Psoas muscle (tissue), 8 donors: ENCODE measurements around the gene SIGLEC7. TPM values are rescaled to one million over a fixed set of nuclear protein-coding genes. Genes with fewer than 3 reads are reported as not detected.

Experiments used
- ATAC-seq, 4 donors: fragments of 200-7000 bp; cut with Tn5 transposase; one replicate each; pipeline ENCODE4 v1.9.1; 2020; ENCODE audit warnings: moderate library complexity in 3 of 4, mild to moderate bottlenecking in 2 of 4
- DNase-seq, 2 donors: peaks; one replicate each; pipeline ENCODE4 v3.0.0-alpha.2; 2020
- H3K27ac ChIP-seq: fragments of 200-600 bp; one replicate; pipeline ENCODE4 v1.8.0; 2022
- H3K27me3 ChIP-seq, 3 donors: fragments of 200-600 bp in 1 of 3; one replicate each; pipeline versions ENCODE4 v1.6.1 to v1.8.0; 2013 to 2022; ENCODE audit warnings: low read length in 2 of 3, mild to moderate bottlenecking in 2 of 3, moderate library complexity in 1 of 3; ENCODE audit not compliant: insufficient read depth in 3 of 3
- H3K36me3 ChIP-seq, 2 donors: fragments of 200-600 bp in 1 of 2; one replicate each; pipeline versions ENCODE4 v1.6.1 to v1.8.0; 2013 to 2022; ENCODE audit warnings: low read depth in 1 of 2, mild to moderate bottlenecking in 1 of 2, moderate library complexity in 1 of 2; ENCODE audit not compliant: insufficient read depth in 1 of 2
- H3K4me1 ChIP-seq: fragments of 200-600 bp; one replicate; pipeline ENCODE4 v1.8.0; 2022
- H3K4me3 ChIP-seq: fragments of 200-600 bp; one replicate; pipeline ENCODE4 v1.8.0; 2022; ENCODE audit warnings: mild to moderate bottlenecking
- H3K9me3 ChIP-seq: fragments of 200-600 bp; one replicate; pipeline ENCODE4 v1.8.0; 2022
- WGBS, 3 donors: extraction: QIAGEN DNeasy Blood & Tissue Kit; methylation state at CpG; one replicate each; pipeline versions ENCODE4 v1.1.6 to v1.1.7; 2013; 5-methylcytosine and 5-hydroxymethylcytosine counted together
- intact Hi-C, 2 donors: fragments of 100-400 bp; cut with DNase I; formaldehyde crosslinking; loops; one replicate each; pipeline versions ENCODE4 v1.11.0 to v1.14.2; 2022
- polyA plus RNA-seq, 3 donors: library from polyadenylated mRNA; stranded (reverse); fragments of 200-250 nt; gene quantifications; one replicate each; pipeline ENCODE4 v1.2.3, GENCODE V29; 2013
- total RNA-seq, 4 donors: library from RNA; stranded (reverse); fragmentation: NEBNext Ultra II Directional in 2 of 4; extraction: Animal tissue kit (Norgen Biotek cat#: 25700) in 2 of 4; gene quantifications; one replicate each; pipeline versions ENCODE4 v1.2.1 to v1.2.4, GENCODE V29; 2021 to 2023
- TF ChIP-seq, protein P1 (sequence below): fragments of 200-600 bp; IDR thresholded peaks from one replicate; pipeline ENCODE4 v1.8.0; 2022; ENCODE audit warnings: antibody characterized with exemption
- donor health status: healthy with polysubstance abuse.
- donor health status: DM: no; HTN: no; CAD: no; lungs with moderate emphysema.
- donor health status: Bipolar disorder and iron deficiency.
- donor health status: healthy.
- donor health status: DM: yes; HTN: yes; CAD: no.
- donor health status: DM: no; HTN: no; CAD: no.
- donor health status: DM: no; HTN: no; CAD: no.
- donor health status: DM: yes; HTN: yes; CAD: no.

The SIGLEC7 gene
- total and polyA plus RNA-seq, 7 donors: 0.08 to 0.82 (median 0.50) TPM; not detected in 1

DNA sequence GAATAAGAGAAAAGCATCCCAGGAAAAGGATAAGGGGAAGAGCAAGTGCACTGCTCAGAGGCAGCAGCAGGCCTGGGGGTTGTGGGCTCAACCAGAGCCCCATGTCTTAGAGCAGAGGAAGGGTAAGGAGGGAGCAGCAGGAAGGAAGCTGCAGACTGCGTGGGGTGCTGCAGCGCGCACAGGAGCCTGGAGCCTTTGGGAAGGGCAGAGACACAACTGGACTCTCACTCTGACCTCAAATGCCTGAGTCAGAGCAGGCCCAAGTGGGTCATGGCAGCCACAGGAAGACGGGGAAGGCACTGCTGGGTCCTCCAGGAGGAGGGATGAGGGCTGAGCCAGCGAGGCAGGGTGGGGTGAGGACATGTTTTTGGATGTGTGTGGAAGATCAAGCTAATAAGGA, 31.6 kb downstream of the SIGLEC7 start:
- intact Hi-C loops: no loop called here
- no peak overlapping the region for H3K27ac ChIP-seq
- no peak overlapping the region for H3K4me3 ChIP-seq
- TF ChIP-seq, protein P1, sequence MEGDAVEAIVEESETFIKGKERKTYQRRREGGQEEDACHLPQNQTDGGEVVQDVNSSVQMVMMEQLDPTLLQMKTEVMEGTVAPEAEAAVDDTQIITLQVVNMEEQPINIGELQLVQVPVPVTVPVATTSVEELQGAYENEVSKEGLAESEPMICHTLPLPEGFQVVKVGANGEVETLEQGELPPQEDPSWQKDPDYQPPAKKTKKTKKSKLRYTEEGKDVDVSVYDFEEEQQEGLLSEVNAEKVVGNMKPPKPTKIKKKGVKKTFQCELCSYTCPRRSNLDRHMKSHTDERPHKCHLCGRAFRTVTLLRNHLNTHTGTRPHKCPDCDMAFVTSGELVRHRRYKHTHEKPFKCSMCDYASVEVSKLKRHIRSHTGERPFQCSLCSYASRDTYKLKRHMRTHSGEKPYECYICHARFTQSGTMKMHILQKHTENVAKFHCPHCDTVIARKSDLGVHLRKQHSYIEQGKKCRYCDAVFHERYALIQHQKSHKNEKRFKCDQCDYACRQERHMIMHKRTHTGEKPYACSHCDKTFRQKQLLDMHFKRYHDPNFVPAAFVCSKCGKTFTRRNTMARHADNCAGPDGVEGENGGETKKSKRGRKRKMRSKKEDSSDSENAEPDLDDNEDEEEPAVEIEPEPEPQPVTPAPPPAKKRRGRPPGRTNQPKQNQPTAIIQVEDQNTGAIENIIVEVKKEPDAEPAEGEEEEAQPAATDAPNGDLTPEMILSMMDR: no peak
- DNase-seq (no peak), ATAC-seq (no peak)
- H3K4me1 ChIP-seq: no peaks in the 10 kb centered on the region
- no peaks in the 10 kb centered on the region for H3K36me3 ChIP-seq
- peaks cover 2 to 3% (median 3%) of the 10 kb centered on the region in 3 donors for H3K27me3 ChIP-seq
- 49 to 64% (median 63%) methylated on average over 5 of the region's 5 CpGs for WGBS, 3 donors
- H3K9me3 ChIP-seq: no peaks in the 10 kb centered on the region

- Histone ChIP-seq H3K4me3 (no peak overlapping the region), H3K36me3 (no peaks in the 10 kb centered on the region), H3K27me3 (peaks cover 0 to 3% (median under 1%) of the 10 kb centered on the region in 3 donors), H3K27ac (no peak overlapping the region), H3K4me1 (no peaks in the 10 kb centered on the region), H3K9me3 (no peaks in the 10 kb centered on the region)
- WGBS, 3 donors: 4 to 17% (median 6%) methylated on average over 1 of the region's 1 CpG
- ATAC-seq (no peak), DNase-seq (no peak)
- intact Hi-C loops: no loop called here
- TF ChIP-seq, protein P1: no peak
Observed at GRCh38 chr19:51179256-51179655, 37.2 kb downstream of the SIGLEC7 start.

- Histone ChIP-seq H3K4me1 (no peaks in the 10 kb centered on the region), H3K27ac (no peak overlapping the region), H3K9me3 (no peaks in the 10 kb centered on the region), H3K4me3 (no peak overlapping the region), H3K27me3 (peaks cover 0 to 3% (median 2%) of the 10 kb centered on the region in 3 donors), H3K36me3 (no peaks in the 10 kb centered on the region)
- DNase-seq: no peak
- TF ChIP-seq, protein P1: no peak
- no peak for ATAC-seq
- intact Hi-C loops: no loop called here
- 90 to 92% (median 92%) methylated on average over 36 to 39 of the region's 39 CpGs for WGBS, 3 donors
Observed at GRCh38 chr19:51181377-51181912, 39.3 kb downstream of the SIGLEC7 start.

- 60 to 71% (median 63%) methylated on average over 31 of the region's 31 CpGs for WGBS, 3 donors
- H3K4me1 ChIP-seq: no peaks in the 10 kb centered on the region
- peaks cover 0 to 3% (median 2%) of the 10 kb centered on the region in 3 donors for H3K27me3 ChIP-seq
- TF ChIP-seq, protein P1: no peak
- no peak for DNase-seq
- no peaks in the 10 kb centered on the region for H3K9me3 ChIP-seq
- no peak for ATAC-seq
- H3K4me3 ChIP-seq: no peak overlapping the region
- no peaks in the 10 kb centered on the region for H3K36me3 ChIP-seq
- no peak overlapping the region for H3K27ac ChIP-seq
- intact Hi-C loops: no loop called here
Observed at GRCh38 chr19:51181913-51182419, 39.9 kb downstream of the SIGLEC7 start.

- ATAC-seq (no peak), DNase-seq (no peak)
- no peaks in the 10 kb centered on the region for H3K36me3 ChIP-seq
- intact Hi-C loops: no loop called here
- peaks cover 0 to 3% (median 2%) of the 10 kb centered on the region in 3 donors for H3K27me3 ChIP-seq
- no peaks in the 10 kb centered on the region for H3K9me3 ChIP-seq
- H3K4me1 ChIP-seq: no peaks in the 10 kb centered on the region
- no peak overlapping the region for H3K27ac ChIP-seq
- no peak overlapping the region for H3K4me3 ChIP-seq
- 79 to 81% (median 79%) methylated on average over 8 of the region's 8 CpGs for WGBS, 3 donors
- TF ChIP-seq, protein P1: no peak
Observed at GRCh38 chr19:51183629-51184028, 41.5 kb downstream of the SIGLEC7 start.
